Coronary artery (tissue), 2 donors: ENCODE results near the gene SUN1.
"Not testable (repeated sequence)": the region's sequence is repeated elsewhere in the genome, so short reads cannot be mapped to it uniquely, and the experiment has no call there.

ENCODE experiments used
- DNase-seq: peaks from one replicate; pipeline ENCODE4 v3.0.0-alpha.2; 2017; ENCODE audit warnings: low spot score
- H3K27ac ChIP-seq, 2 donors: fragments of 200-600 bp; sonication (generic); one replicate each; pipeline ENCODE4 v1.5.1; 2016 to 2019
- H3K4me3 ChIP-seq: fragments of 200-600 bp; sonication (generic); 2 replicates; pipeline ENCODE4 v1.5.1; 2016; ENCODE audit warnings: mild to moderate bottlenecking, moderate library complexity
- TF ChIP-seq, protein P1 (sequence below): fragments of 200-600 bp; sonication (generic); IDR thresholded peaks from one replicate; pipeline ENCODE4 v1.5.1; 2019; ENCODE audit warnings: antibody characterized with exemption

SUN1 gene

DNA sequence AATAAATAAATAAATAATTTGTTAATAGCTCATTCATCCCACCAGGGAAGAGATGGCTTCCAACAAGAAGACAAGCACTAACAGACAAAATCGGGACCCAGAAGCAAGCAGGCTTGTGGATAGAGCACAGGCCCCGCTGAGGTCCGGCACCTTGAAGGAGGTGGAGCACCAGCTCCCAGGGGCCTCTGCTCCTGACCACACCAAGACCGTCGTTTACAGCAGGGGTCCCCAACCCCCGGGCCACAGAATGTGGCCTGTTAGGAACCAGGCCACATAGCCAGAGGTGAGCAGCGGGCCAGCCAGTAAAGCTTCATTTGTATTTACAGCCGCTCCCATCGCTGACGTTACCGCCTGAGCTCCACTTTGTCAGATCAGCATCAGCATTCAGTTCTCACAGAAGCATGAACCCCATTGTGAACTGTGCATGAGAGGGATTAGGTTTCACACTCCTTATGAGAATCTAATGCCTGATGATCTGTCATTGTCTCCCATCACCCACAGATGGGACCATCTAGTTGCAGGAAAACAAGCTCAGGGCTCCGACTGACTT, 33.3 kb upstream of the SUN1 start:
- TF ChIP-seq, protein P1, sequence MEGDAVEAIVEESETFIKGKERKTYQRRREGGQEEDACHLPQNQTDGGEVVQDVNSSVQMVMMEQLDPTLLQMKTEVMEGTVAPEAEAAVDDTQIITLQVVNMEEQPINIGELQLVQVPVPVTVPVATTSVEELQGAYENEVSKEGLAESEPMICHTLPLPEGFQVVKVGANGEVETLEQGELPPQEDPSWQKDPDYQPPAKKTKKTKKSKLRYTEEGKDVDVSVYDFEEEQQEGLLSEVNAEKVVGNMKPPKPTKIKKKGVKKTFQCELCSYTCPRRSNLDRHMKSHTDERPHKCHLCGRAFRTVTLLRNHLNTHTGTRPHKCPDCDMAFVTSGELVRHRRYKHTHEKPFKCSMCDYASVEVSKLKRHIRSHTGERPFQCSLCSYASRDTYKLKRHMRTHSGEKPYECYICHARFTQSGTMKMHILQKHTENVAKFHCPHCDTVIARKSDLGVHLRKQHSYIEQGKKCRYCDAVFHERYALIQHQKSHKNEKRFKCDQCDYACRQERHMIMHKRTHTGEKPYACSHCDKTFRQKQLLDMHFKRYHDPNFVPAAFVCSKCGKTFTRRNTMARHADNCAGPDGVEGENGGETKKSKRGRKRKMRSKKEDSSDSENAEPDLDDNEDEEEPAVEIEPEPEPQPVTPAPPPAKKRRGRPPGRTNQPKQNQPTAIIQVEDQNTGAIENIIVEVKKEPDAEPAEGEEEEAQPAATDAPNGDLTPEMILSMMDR: no peak
- H3K27ac ChIP-seq: peak overlapping the region; percentile 85 to 94
- DNase-seq: peak; percentile 64
- no peak overlapping the region for H3K4me3 ChIP-seq

DNA sequence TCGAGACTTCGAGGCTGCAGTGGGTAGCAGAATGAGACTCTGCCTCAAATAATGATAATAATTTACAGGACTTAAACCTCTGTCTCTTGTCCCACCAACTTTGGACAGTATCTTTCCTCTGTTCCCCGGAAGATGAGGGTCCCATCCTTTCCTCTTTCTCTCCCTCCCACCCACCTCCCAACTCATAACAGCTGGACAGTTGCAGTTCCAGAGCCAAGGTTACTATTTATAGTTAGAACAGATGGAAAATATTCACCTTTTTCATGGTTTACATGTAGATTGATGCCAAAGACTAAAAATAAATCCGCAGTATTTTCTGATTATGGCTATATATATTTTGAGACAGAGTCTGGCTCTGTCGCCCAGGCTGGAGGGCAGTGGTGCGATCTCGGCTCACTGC, 31.6 kb upstream of the SUN1 start:
- Histone ChIP-seq H3K4me3 (peak overlapping the region; percentile 14), H3K27ac (peak overlapping the region; percentile 76 to 94)
- TF ChIP-seq, protein P1: no peak
- DNase-seq: no peak

DNA sequence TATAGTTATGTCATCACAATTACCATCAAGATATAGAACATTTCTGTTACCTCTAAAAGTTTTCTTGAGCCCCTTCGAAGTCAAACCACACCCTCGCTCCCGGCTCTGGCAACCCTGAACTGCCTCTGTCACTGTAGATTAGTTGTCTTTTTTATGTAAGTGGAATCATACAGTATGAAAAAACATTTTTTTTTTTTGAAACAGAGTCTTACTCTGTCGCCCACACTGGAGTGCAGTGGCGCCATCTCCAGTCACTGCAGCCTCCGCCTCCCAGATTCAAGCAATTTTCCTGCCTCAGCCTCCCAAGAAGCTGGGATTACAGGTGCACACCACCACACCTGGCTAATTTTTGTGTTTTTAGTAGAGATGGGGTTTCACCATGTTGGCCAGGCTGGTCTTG, 30.9 kb upstream of the SUN1 start:
- not testable (repeated sequence) for H3K4me3 ChIP-seq, DNase-seq
- peak overlapping the region; percentile 76 to 94 for H3K27ac ChIP-seq

DNA sequence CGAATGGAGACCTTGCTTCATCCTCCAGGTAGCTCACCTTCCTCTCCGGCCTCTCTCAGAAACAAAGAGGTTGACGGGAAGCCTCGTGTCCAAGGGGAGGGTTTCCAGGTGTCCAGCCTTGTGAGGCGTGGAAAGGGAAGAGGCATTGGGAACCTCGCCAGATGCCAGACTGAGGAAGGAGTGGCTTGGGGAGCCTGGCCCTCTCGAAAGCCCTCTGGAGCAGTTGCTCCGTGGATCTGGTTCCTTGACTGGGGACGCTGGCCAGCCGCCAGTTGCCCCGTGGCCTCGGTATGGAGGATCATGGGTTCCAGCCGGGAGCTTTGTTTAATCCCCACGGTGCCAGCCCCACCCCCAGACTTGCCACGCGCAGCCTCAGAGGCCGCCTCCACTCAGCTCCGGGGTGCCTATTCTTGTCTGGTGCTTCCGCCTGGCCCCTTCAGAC, 30.3 kb upstream of the SUN1 start:
- Histone ChIP-seq H3K4me3 (peak overlapping the region; percentile 37), H3K27ac (peak overlapping the region; percentile 76 to 94)
- DNase-seq: peak; percentile 73
- TF ChIP-seq, protein P1: no peak

DNA sequence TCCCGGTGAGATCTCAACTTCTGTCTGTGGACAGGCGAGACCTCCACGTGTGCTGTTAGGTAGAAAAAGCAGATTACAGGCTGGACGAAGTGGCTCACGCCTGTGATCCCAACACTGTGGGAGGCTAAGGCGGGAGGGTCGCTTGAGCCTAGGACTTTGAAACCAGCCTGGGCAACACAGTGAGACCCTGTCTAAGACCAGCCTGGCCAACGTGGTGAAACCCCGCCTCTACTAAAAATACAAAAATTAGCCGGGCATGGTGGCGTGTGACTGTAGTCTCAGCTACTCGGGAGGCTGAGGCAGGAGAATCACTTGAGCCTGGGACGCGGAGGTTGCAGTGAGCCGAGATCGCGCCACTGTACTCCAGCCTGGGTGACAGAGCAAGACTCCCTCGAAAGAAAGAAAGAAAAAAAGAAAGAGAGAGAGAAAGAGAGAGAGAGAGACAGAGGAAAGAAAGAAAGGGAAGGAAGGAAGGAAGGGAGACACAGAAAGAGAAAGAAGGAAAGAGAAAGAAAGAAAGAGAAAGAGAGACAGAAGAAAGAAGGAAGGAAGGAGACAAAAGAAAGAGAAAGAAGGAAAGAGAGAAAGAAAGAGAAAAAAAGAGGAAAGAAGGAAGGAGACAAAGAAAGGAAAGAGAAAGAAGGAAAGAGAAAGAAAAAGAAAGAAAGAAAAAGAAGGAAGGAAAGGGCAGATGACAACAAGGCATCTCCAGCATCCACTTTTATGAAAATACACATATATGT, 29.6 kb upstream of the SUN1 start:
- TF ChIP-seq, protein P1: no peak
- peak overlapping the region; percentile 76 to 94 for H3K27ac ChIP-seq
- no peak for DNase-seq
- peak overlapping the region; percentile 37 for H3K4me3 ChIP-seq

DNA sequence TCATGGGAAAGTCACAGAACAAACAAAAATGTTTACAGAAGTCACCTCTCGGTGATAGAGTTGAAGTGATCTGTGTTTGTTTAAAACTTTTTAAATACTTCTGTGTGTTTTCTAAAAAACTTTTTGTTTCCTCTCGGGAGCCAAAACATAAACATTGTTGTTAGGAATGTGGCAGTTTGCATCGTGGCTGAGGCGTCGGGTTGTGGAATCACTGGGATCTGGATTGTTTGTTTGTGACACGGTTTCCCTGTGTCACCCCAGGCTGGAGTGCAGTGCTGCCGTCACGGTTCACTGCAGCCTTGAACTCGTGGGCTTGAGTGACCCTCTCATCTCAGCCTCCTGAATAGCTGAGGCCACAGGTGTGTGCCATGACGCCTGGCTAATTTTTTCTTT, 29.0 kb upstream of the SUN1 start:
- no peak for DNase-seq
- peak overlapping the region in 1 of 2 donors; percentile 76 for H3K27ac ChIP-seq
- TF ChIP-seq, protein P1: no peak
- H3K4me3 ChIP-seq: no peak overlapping the region

DNA sequence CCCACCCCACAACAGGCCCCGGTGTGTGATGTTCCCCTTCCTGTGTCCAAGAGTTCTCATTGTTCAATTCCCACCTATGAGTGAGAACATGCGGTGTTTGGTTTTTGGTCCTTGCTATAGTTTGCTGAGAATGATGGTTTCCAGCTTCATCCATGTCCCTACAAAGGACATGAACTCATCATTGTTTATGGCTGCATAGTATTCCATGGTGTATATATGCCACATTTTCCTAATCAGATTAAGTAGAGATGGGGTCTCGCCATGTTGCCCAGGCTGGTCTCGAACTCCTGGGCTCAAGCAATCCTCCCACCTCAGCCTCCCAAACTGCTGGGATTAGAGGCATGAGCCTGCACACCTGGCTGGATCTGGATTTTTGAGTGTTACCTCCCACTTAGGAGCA, 28.5 kb upstream of the SUN1 start:
- not testable (repeated sequence) for H3K4me3 ChIP-seq, H3K27ac ChIP-seq, DNase-seq

DNA sequence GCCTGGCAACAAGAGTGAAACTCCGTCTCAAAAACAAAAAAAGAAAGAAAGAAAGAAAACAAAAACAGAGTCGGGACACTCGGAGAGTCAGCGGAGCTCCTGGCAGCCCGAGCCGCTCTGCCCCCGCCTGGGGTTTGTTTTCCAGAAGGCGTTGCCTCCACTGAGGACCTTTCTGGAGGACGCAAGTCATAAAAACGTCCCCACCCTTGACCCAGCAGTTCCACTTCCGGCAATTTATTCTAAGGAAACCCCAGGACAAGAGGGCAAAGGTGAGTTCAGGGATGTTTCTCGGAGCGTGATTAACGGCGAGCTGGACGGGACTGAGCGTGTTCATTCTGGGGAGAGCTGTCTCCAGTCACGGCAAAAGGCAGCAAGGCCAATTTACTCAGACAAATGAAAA, 27.0 kb upstream of the SUN1 start:
- TF ChIP-seq, protein P1: no peak
- H3K27ac ChIP-seq: peak overlapping the region; percentile 0 to 41
- no peak for DNase-seq
- no peak overlapping the region for H3K4me3 ChIP-seq
